GM18526 (cell line): Measurements from ENCODE around the gene FGF2.

ENCODE experiments used
- POLR2A ChIP-seq: IDR thresholded peaks from 3 replicates; pipeline ENCODE4 v1.6.1; 2011; ENCODE audit not compliant: insufficient read length; ENCODE audit errors: extremely low read depth

The FGF2 gene

GRCh38 chr4:122831515-122832196 is 5.0 kb downstream of the FGF2 start:
- no peak for TF ChIP-seq POLR2A

- TF ChIP-seq POLR2A, result no peak
These were observed 6.1 kb downstream of the FGF2 start for GRCh38 chr4:122832732-122833131.

DNA sequence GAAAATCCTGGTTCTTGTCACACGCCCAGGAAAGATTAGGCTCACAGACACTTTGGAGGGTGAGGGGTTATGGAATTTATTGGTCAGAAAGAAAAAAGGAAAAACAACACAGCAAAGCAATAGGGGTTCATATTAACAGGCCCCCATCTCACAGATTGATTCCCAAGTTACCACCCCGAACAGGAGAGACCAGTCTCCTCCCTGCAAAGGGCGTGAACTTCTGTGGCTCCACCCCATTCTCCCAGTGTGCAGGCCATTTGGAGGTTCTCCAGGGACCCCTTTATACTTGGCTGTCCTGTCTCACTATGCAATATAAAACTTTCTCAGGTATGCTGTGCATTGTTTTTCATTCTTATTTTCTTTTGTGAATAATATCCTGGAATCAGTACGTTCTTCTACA is 7.4 kb downstream of the FGF2 start:
- TF ChIP-seq POLR2A, result no peak

GRCh38 chr4:122836941-122837340 is 10.3 kb downstream of the FGF2 start:
- no peak for TF ChIP-seq POLR2A

GRCh38 chr4:122838034-122838433 is 11.4 kb downstream of the FGF2 start:
- TF ChIP-seq POLR2A, result no peak

- no peak for TF ChIP-seq POLR2A
These were observed 15.8 kb downstream of the FGF2 start for GRCh38 chr4:122842392-122842791.

GRCh38 chr4:122842984-122843531 is 16.4 kb downstream of the FGF2 start:
- no peak for TF ChIP-seq POLR2A

GRCh38 chr4:122845066-122845465 is 18.4 kb downstream of the FGF2 start:
- TF ChIP-seq POLR2A, result no peak

GRCh38 chr4:122845760-122846159 is 19.1 kb downstream of the FGF2 start:
- TF ChIP-seq POLR2A, result no peak

DNA sequence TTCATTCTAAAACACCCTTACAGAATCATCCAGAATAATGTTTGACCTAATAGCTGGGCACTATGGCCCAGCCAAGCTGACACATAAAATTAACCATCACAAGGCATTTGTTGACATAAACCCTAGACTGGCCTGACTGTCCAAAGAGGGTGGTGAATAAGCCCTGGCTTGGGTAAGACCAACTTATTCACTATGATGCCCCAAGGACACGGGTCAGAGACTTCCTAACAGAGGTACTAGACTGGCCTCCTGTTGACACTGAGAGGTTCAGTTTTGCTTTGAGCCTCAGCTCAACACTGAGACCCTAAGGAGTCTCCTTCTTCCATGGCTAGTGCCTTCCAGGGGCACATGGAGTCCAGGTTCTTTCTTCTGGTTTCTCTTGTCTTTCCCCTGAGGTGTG is 21.3 kb downstream of the FGF2 start:
- TF ChIP-seq POLR2A, result no peak

GRCh38 chr4:122851568-122851967 is 24.9 kb downstream of the FGF2 start:
- no peak for TF ChIP-seq POLR2A

GRCh38 chr4:122854447-122855352 is 28.1 kb downstream of the FGF2 start:
- TF ChIP-seq POLR2A, result no peak

DNA sequence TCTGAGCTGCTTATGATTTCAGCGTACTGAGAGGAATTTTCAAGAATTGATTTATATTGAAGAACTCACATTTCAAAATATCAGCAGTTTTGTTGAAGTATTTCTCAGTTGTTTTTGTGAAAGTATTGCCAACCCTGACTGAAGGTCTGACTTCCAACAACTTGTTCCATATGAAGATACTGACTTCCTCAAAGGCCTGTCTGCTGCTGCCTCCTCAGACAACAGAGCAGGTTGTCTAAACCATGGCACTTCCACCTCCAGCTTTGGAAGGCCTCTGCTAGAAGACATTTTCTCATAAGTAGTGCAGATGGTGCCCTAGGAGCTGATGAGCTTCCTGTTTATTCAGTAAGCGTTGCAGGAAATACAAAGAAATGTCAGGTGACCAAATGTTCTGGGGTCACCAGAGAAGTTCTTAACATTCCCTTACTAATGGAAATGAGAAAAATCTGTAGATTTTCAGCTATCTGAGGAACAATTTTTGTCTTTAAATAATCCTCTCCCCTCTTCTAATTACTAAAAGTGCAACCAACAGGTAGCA is 28.8 kb downstream of the FGF2 start:
- no peak for TF ChIP-seq POLR2A

- no peak for TF ChIP-seq POLR2A
These were observed 30.5 kb downstream of the FGF2 start for GRCh38 chr4:122857160-122857559.

DNA sequence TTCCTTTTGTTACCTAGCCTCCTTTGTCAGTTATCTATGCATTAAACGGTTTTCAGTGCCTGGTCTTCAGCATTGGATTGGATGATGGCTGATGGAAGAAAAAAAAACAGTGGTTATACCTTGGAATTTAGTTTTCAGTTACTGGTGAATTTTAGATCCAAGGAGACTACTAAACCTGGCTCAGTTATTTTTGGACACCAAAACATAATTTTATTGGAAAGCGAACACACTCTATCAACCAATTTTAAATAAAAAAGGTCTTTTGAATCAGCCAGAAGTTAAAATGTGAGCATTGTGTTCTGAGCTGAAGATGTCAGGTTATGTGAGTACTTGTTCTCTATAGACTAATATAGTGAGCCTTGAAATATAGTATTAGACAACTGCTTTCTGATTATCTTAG is 32.1 kb downstream of the FGF2 start:
- TF ChIP-seq POLR2A, result no peak
